Measurements from ENCODE around the gene ARID5B.

- TF ChIP-seq CTCF (IDR thresholded peaks at IDR 0.05) (no peak; the same call in 1 of the 2 replicates), POLR2AphosphoS5 (IDR thresholded peaks at IDR 0.05; ENCODE audit: low read depth, low read length) (no peak), RCOR1 (IDR thresholded peaks at IDR 0.05; ENCODE audit: low read length) (no peak), RXRA (IDR thresholded peaks at IDR 0.05; ENCODE audit: borderline replicate concordance, low read depth) (no peak), EP300 (IDR thresholded peaks at IDR 0.05; ENCODE audit: borderline replicate concordance in 1 of 2, low read depth in 1 of 2, low read length in 1 of 2) (no peak), MXI1 (IDR thresholded peaks at IDR 0.05; ENCODE audit: low read depth, low read length) (no peak), USF2 (IDR thresholded peaks at IDR 0.05; ENCODE audit: borderline replicate concordance, low read depth, low read length) (no peak), RAD21 (IDR thresholded peaks at IDR 0.05; ENCODE audit: low read length) (no peak), TAF1 (IDR thresholded peaks at IDR 0.05; ENCODE audit: borderline replicate concordance, low read depth, low read length) (no peak), TCF12 (IDR thresholded peaks at IDR 0.05) (no peak)
Observed at GRCh38 chr10:62080905-62081304, 179.4 kb downstream of the ARID5B start.
